HG03354 (cell line): ENCODE measurements around the gene RUNX3.
"Not testable (repeated sequence)": the region's sequence is repeated elsewhere in the genome, so short reads cannot be mapped to it uniquely, and the experiment has no call there.

Experiments
- ATAC-seq: cut with Tn5 transposase; IDR thresholded peaks from one replicate; pipeline ENCODE4 v1.9.1; 2021; ENCODE audit warnings: mild to moderate bottlenecking; ENCODE audit not compliant: unreplicated experiment, poor library complexity, severe bottlenecking

RUNX3 gene

GRCh38 chr1:24917327-24918074, 12.6 kb downstream of the RUNX3 start:
- ATAC-seq, result no peak

- ATAC-seq, result no peak
Measured at GRCh38 chr1:24915816-24916602, 14.1 kb downstream of the RUNX3 start.

GRCh38 chr1:24914226-24915069, 15.6 kb downstream of the RUNX3 start:
- no peak for ATAC-seq

- no peak for ATAC-seq
Measured at GRCh38 chr1:24913616-24914225, 16.4 kb downstream of the RUNX3 start.

- no peak for ATAC-seq
Measured at GRCh38 chr1:24913274-24913604, 16.8 kb downstream of the RUNX3 start.

GRCh38 chr1:24912376-24913273, 17.5 kb downstream of the RUNX3 start:
- ATAC-seq, result no peak

- ATAC-seq, result no peak
Measured at GRCh38 chr1:24911651-24912155, 18.4 kb downstream of the RUNX3 start.

GRCh38 chr1:24910751-24911650, 19.1 kb downstream of the RUNX3 start:
- ATAC-seq, result no peak

GRCh38 chr1:24910210-24910609, 19.9 kb downstream of the RUNX3 start:
- no peak for ATAC-seq

- ATAC-seq, result no peak
Measured at GRCh38 chr1:24909388-24909898, 20.6 kb downstream of the RUNX3 start.

- ATAC-seq, result no peak
Measured at GRCh38 chr1:24908591-24909259, 21.4 kb downstream of the RUNX3 start.

GRCh38 chr1:24907587-24908294, 22.3 kb downstream of the RUNX3 start:
- not testable (repeated sequence) for ATAC-seq

- no peak for ATAC-seq
Measured at GRCh38 chr1:24906760-24907490, 23.2 kb downstream of the RUNX3 start.

GRCh38 chr1:24905979-24906720, 23.9 kb downstream of the RUNX3 start:
- no peak for ATAC-seq

GRCh38 chr1:24905355-24905978, 24.6 kb downstream of the RUNX3 start:
- no peak for ATAC-seq
